ENCODE data around the gene KSR1. TPM values are rescaled to one million over a fixed set of nuclear protein-coding genes. Genes with fewer than 3 reads are reported as not detected.
A peak's percentile ranks its signal among the peaks of the same experiment; 100 is the strongest.

KSR1 gene
- total RNA-seq, 1 donor from 2014 or later: 60.6 TPM

GRCh38 chr17:27466376-27466742 lies 10.1 kb downstream of the KSR1 start:
- DNase-seq (ENCODE audit: low spot score): no peak
- Mint-ChIP-seq H3K27me3 (ENCODE audit: low read depth) (no peaks in the 10 kb centered on the region), H3K9me3 (ENCODE audit: low read depth) (no peaks in the 10 kb centered on the region), H3K36me3 (ENCODE audit: low read depth) (peaks cover 2% of the 10 kb centered on the region), H3K4me3 (ENCODE audit: unreplicated experiment) (no peak overlapping the region), H3K4me1 (ENCODE audit: low read depth) (peaks cover 55% of the 10 kb centered on the region), H3K27ac (ENCODE audit: unreplicated experiment) (no peak overlapping the region)
- no peak for TF ChIP-seq CTCF (IDR thresholded peaks at IDR 0.05)

GRCh38 chr17:27466743-27467375 lies 10.6 kb downstream of the KSR1 start:
- Mint-ChIP-seq H3K27me3 (ENCODE audit: low read depth) (no peaks in the 10 kb centered on the region), H3K27ac (ENCODE audit: unreplicated experiment) (no peak overlapping the region), H3K9me3 (ENCODE audit: low read depth) (no peaks in the 10 kb centered on the region), H3K36me3 (ENCODE audit: low read depth) (peaks cover 2% of the 10 kb centered on the region), H3K4me3 (ENCODE audit: unreplicated experiment) (no peak overlapping the region), H3K4me1 (ENCODE audit: low read depth) (peaks cover 55% of the 10 kb centered on the region)
- no peak for DNase-seq (ENCODE audit: low spot score)
- no peak for TF ChIP-seq CTCF (IDR thresholded peaks at IDR 0.05)

- DNase-seq (ENCODE audit: low spot score): no peak
- Mint-ChIP-seq H3K4me1 (ENCODE audit: low read depth) (peaks cover 62% of the 10 kb centered on the region), H3K9me3 (ENCODE audit: low read depth) (no peaks in the 10 kb centered on the region), H3K4me3 (ENCODE audit: unreplicated experiment) (no peak overlapping the region), H3K27ac (ENCODE audit: unreplicated experiment) (no peak overlapping the region), H3K36me3 (ENCODE audit: low read depth) (peaks cover 2% of the 10 kb centered on the region), H3K27me3 (ENCODE audit: low read depth) (no peaks in the 10 kb centered on the region)
- TF ChIP-seq CTCF (IDR thresholded peaks at IDR 0.05): no peak
Observed at GRCh38 chr17:27469256-27469655, 13.0 kb downstream of the KSR1 start.

- Mint-ChIP-seq H3K4me1 (ENCODE audit: low read depth) (peaks cover 70% of the 10 kb centered on the region), H3K4me3 (ENCODE audit: unreplicated experiment) (no peak overlapping the region), H3K27ac (ENCODE audit: unreplicated experiment) (peak overlapping the region; percentile 62), H3K36me3 (ENCODE audit: low read depth) (peaks cover 2% of the 10 kb centered on the region), H3K9me3 (ENCODE audit: low read depth) (no peaks in the 10 kb centered on the region), H3K27me3 (ENCODE audit: low read depth) (no peaks in the 10 kb centered on the region)
- DNase-seq (ENCODE audit: low spot score): no peak
- TF ChIP-seq CTCF (IDR thresholded peaks at IDR 0.05): no peak
Observed at GRCh38 chr17:27471321-27472269, 15.3 kb downstream of the KSR1 start.

GRCh38 chr17:27473190-27473747 lies 17.0 kb downstream of the KSR1 start:
- H3K27me3 Mint-ChIP-seq (ENCODE audit: low read depth): no peaks in the 10 kb centered on the region
- no peak for DNase-seq (ENCODE audit: low spot score)
- H3K36me3 Mint-ChIP-seq (ENCODE audit: low read depth): peaks cover 2% of the 10 kb centered on the region
- no peak for TF ChIP-seq CTCF (IDR thresholded peaks at IDR 0.05)
- no peaks in the 10 kb centered on the region for H3K9me3 Mint-ChIP-seq (ENCODE audit: low read depth)
- H3K4me1 Mint-ChIP-seq (ENCODE audit: low read depth): peaks cover 62% of the 10 kb centered on the region
- no peak overlapping the region for H3K4me3 Mint-ChIP-seq (ENCODE audit: unreplicated experiment)
- H3K27ac Mint-ChIP-seq (ENCODE audit: unreplicated experiment): peak overlapping the region; percentile 47
